Measurements from ENCODE around the gene FSHR.

DNA sequence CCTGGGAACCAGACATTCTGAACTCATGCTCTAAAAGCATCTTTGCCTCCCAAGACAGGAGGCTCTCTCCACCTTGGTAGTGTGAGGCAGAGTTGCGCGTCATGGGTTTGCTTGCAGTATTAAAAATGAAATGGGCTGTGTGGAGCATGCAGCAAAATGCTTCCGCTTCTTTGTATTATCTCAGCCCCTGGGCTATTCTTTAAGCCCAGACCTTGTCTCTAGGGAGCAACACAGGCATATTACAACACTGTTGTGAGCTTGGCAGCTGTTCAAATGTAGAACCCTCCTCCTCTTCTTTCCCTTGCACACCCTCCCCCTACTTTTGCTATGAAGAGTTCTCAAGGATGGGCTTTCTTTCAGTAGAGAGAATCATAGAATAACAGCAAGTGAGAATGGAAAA is 213.7 kb downstream of the FSHR start:
- TF ChIP-seq ZNF565 (CRISPR knock-in tag; conservative IDR thresholded peaks at IDR 0.05; ENCODE audit: low read depth) (no peak), ZNF70 (CRISPR knock-in tag; IDR thresholded peaks at IDR 0.05) (no peak)
- TF ChIP-seq, protein P1, sequence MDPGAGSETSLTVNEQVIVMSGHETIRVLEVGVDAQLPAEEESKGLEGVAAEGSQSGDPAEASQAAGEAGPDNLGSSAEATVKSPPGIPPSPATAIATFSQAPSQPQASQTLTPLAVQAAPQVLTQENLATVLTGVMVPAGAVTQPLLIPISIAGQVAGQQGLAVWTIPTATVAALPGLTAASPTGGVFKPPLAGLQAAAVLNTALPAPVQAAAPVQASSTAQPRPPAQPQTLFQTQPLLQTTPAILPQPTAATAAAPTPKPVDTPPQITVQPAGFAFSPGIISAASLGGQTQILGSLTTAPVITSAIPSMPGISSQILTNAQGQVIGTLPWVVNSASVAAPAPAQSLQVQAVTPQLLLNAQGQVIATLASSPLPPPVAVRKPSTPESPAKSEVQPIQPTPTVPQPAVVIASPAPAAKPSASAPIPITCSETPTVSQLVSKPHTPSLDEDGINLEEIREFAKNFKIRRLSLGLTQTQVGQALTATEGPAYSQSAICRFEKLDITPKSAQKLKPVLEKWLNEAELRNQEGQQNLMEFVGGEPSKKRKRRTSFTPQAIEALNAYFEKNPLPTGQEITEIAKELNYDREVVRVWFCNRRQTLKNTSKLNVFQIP (CRISPR knock-in tag; IDR thresholded peaks at IDR 0.05; ENCODE audit: borderline replicate concordance, low read depth), result no peak

All from SK-N-SH treated with all-trans-retinoic acid at 6 μM for 48 hours (cell line).